ENCODE data around the gene SCMH1. TPM values are rescaled to one million over a fixed set of nuclear protein-coding genes. Genes with fewer than 3 reads are reported as not detected.

SCMH1 gene
- total RNA-seq, 1 experiment from 2014 or later = 19.4 TPM

- no peak for TF ChIP-seq FOXK1 (CRISPR knock-in tag; IDR thresholded peaks at IDR 0.05)
- no peak for TF ChIP-seq SMAD3 (CRISPR knock-in tag; IDR thresholded peaks at IDR 0.05; ENCODE audit: borderline replicate concordance)
- no peak for TF ChIP-seq ARID4B (CRISPR knock-in tag; IDR thresholded peaks at IDR 0.05; ENCODE audit: borderline replicate concordance)
- TF ChIP-seq MYBL2 (CRISPR knock-in tag; IDR thresholded peaks at IDR 0.05) = no peak
- TF ChIP-seq FOXJ3 (CRISPR knock-in tag; IDR thresholded peaks at IDR 0.05; ENCODE audit: borderline replicate concordance) = no peak
- no peak for TF ChIP-seq E2F1 (CRISPR knock-in tag; IDR thresholded peaks at IDR 0.05)
- no peak for TF ChIP-seq RORB (CRISPR knock-in tag; IDR thresholded peaks at IDR 0.05)
- TF ChIP-seq MAX (CRISPR knock-in tag; IDR thresholded peaks at IDR 0.05) = no peak
- no peak for TF ChIP-seq ERG (CRISPR knock-in tag; IDR thresholded peaks at IDR 0.05)
- TF ChIP-seq JUN (CRISPR knock-in tag; IDR thresholded peaks at IDR 0.05) = no peak
- no peak for TF ChIP-seq JAZF1 (CRISPR knock-in tag; IDR thresholded peaks at IDR 0.05)
These were observed 221.5 kb downstream of the SCMH1 start (continued) for GRCh38 chr1:41020654-41021053.

GRCh38 chr1:41020109-41020576, 222.0 kb downstream of the SCMH1 start:
- peaks cover 12% of the 10 kb centered on the region for H3K36me3 Mint-ChIP-seq
- DNase-seq (ENCODE audit: low spot score) (no peak), ATAC-seq (no peak)
- H3K27me3 Mint-ChIP-seq (ENCODE audit: low read depth) = peaks cover 27% of the 10 kb centered on the region
- H3K4me3 Mint-ChIP-seq = no peak overlapping the region
- TF ChIP-seq CBFB (CRISPR knock-in tag; IDR thresholded peaks at IDR 0.05; ENCODE audit: low read depth) (no peak), TP53 (CRISPR knock-in tag; IDR thresholded peaks at IDR 0.05) (no peak), PRRX2 (CRISPR knock-in tag; IDR thresholded peaks at IDR 0.05) (no peak), FOXJ3 (CRISPR knock-in tag; IDR thresholded peaks at IDR 0.05; ENCODE audit: borderline replicate concordance) (no peak), TEAD1 (CRISPR knock-in tag; IDR thresholded peaks at IDR 0.05) (no peak), CREM (CRISPR knock-in tag; IDR thresholded peaks at IDR 0.05) (no peak), HMGA2 (CRISPR knock-in tag; IDR thresholded peaks at IDR 0.05) (no peak), ZNF281 (CRISPR knock-in tag; IDR thresholded peaks at IDR 0.05) (no peak), ZNF416 (CRISPR knock-in tag; IDR thresholded peaks at IDR 0.05) (no peak), MYBL2 (CRISPR knock-in tag; IDR thresholded peaks at IDR 0.05) (no peak), NFE2L1 (CRISPR knock-in tag; IDR thresholded peaks at IDR 0.05) (no peak), SOX15 (CRISPR knock-in tag; IDR thresholded peaks at IDR 0.05) (no peak)
- CTCF ChIA-PET = interaction anchor here (1.0 to 1.3 kb wide), 2 partner anchors 17 to 72 kb away, joined by 3 to 4 read pairs; no protein-coding TSS in a partner anchor
- POLR2A ChIA-PET = no interaction called here
- H3K4me1 Mint-ChIP-seq = peaks cover 12% of the 10 kb centered on the region
- no peaks in the 10 kb centered on the region for H3K9me3 Mint-ChIP-seq
- H3K27ac Mint-ChIP-seq = no peak overlapping the region
